Osteoblast (primary cell): ENCODE measurements around the gene AP1M1. TPM values are rescaled to one million over a fixed set of nuclear protein-coding genes. Genes with fewer than 3 reads are reported as not detected.

Experiments used
- DNase-seq: peaks from one replicate; pipeline ENCODE4 v3.0.0; 2011; ENCODE audit warnings: low spot score, mixed read lengths; ENCODE audit not compliant: insufficient read length; ENCODE audit errors: missing footprints
- H2AFZ ChIP-seq: 2 replicates; pipeline ENCODE4 v1.6.0; 2011; ENCODE audit warnings: mild to moderate bottlenecking, low read length
- H3K27ac ChIP-seq: 2 replicates; pipeline ENCODE4 v1.5.1; 2011; ENCODE audit warnings: mild to moderate bottlenecking, low read depth, low read length, moderate library complexity
- H3K27me3 ChIP-seq: 2 replicates; pipeline ENCODE4 v1.6.0; 2012; ENCODE audit warnings: mild to moderate bottlenecking, control low read depth, inconsistent platforms, low read length, moderate library complexity; ENCODE audit not compliant: insufficient read depth
- H3K36me3 ChIP-seq: 2 replicates; pipeline ENCODE4 v1.5.1; 2011; ENCODE audit warnings: mild to moderate bottlenecking, low read length, control low read depth, moderate library complexity; ENCODE audit not compliant: insufficient read depth
- H3K4me1 ChIP-seq: 2 replicates; pipeline ENCODE4 v1.5.1; 2011; ENCODE audit warnings: mild to moderate bottlenecking, low read length, control low read depth, moderate library complexity; ENCODE audit not compliant: insufficient read depth
- H3K4me2 ChIP-seq: 2 replicates; pipeline ENCODE4 v1.6.0; 2011; ENCODE audit warnings: mild to moderate bottlenecking, low read length; ENCODE audit not compliant: insufficient read depth
- H3K4me3 ChIP-seq: fragments of 200-600 bp; sonication (generic); 3 replicates; pipeline ENCODE4 v1.5.1; 2012; ENCODE audit warnings: mild to moderate bottlenecking, low read length, inconsistent platforms; ENCODE audit not compliant: insufficient read depth
- H3K79me2 ChIP-seq: 2 replicates; pipeline ENCODE4 v1.6.0; 2012; ENCODE audit warnings: mild to moderate bottlenecking, low read length, control low read depth, inconsistent platforms; ENCODE audit not compliant: insufficient read depth
- H3K9me3 ChIP-seq: 2 replicates; pipeline ENCODE4 v1.5.1; 2011; ENCODE audit warnings: low read depth, low read length, control low read depth
- H4K20me1 ChIP-seq: 2 replicates; pipeline ENCODE4 v1.6.0; 2012; ENCODE audit warnings: mild to moderate bottlenecking, low read length, control low read depth; ENCODE audit not compliant: insufficient read depth
- CTCF ChIP-seq: IDR thresholded peaks from 2 replicates; pipeline ENCODE4 v1.5.1; 2011; ENCODE audit warnings: mild to moderate bottlenecking, low read depth, low read length, moderate library complexity; ENCODE audit errors: extremely low read depth
- total RNA-seq: library from RNA; depleted of rRNA; stranded (reverse); fragments of >200 nt; gene quantifications from 2 replicates; pipeline ENCODE4 v1.2.3, GENCODE V29; 2012

Gene AP1M1
- total RNA-seq, 1 donor, result 52.1 TPM

- DNase-seq, result no peak
- H3K4me2 ChIP-seq, result no peak overlapping the region
- H3K27me3 ChIP-seq, result no peaks in the 10 kb centered on the region
- no peak overlapping the region for H3K4me3 ChIP-seq
- no peak overlapping the region for H2AFZ ChIP-seq
- TF ChIP-seq CTCF, result no peak
- no peak overlapping the region for H3K27ac ChIP-seq
- peaks cover 26% of the 10 kb centered on the region for H3K36me3 ChIP-seq
- H4K20me1 ChIP-seq, result peaks cover 20% of the 10 kb centered on the region
- H3K79me2 ChIP-seq, result peaks cover 78% of the 10 kb centered on the region
- H3K9me3 ChIP-seq, result no peaks in the 10 kb centered on the region
- no peaks in the 10 kb centered on the region for H3K4me1 ChIP-seq
These were observed 15.4 kb downstream of the AP1M1 start for GRCh38 chr19:16213076-16213475.

- DNase-seq, result no peak
- Histone ChIP-seq H3K4me1 (no peaks in the 10 kb centered on the region), H3K27me3 (no peaks in the 10 kb centered on the region), H3K27ac (no peak overlapping the region), H3K36me3 (peaks cover 25% of the 10 kb centered on the region), H3K79me2 (peaks cover 77% of the 10 kb centered on the region), H3K4me2 (no peak overlapping the region), H4K20me1 (peaks cover 25% of the 10 kb centered on the region), H3K4me3 (no peak overlapping the region), H2AFZ (no peak overlapping the region), H3K9me3 (peaks cover 16% of the 10 kb centered on the region)
- no peak for TF ChIP-seq CTCF
These were observed 19.3 kb downstream of the AP1M1 start for GRCh38 chr19:16216744-16217670.

- Histone ChIP-seq H4K20me1 (peaks cover 22% of the 10 kb centered on the region), H3K4me2 (no peak overlapping the region), H3K4me3 (no peak overlapping the region), H3K27ac (no peak overlapping the region), H3K4me1 (no peaks in the 10 kb centered on the region), H3K27me3 (no peaks in the 10 kb centered on the region), H3K36me3 (peaks cover 30% of the 10 kb centered on the region), H2AFZ (no peak overlapping the region), H3K9me3 (peaks cover 16% of the 10 kb centered on the region), H3K79me2 (peaks cover 70% of the 10 kb centered on the region)
- no peak for TF ChIP-seq CTCF
- no peak for DNase-seq
These were observed 20.2 kb downstream of the AP1M1 start for GRCh38 chr19:16217716-16218451.

- H3K4me3 ChIP-seq, result no peak overlapping the region
- no peaks in the 10 kb centered on the region for H3K27me3 ChIP-seq
- no peak for TF ChIP-seq CTCF
- no peak overlapping the region for H3K27ac ChIP-seq
- peaks cover 38% of the 10 kb centered on the region for H3K36me3 ChIP-seq
- peaks cover 70% of the 10 kb centered on the region for H3K79me2 ChIP-seq
- H3K4me2 ChIP-seq, result no peak overlapping the region
- peaks cover 16% of the 10 kb centered on the region for H3K9me3 ChIP-seq
- no peaks in the 10 kb centered on the region for H3K4me1 ChIP-seq
- peaks cover 22% of the 10 kb centered on the region for H4K20me1 ChIP-seq
- no peak for DNase-seq
- no peak overlapping the region for H2AFZ ChIP-seq
These were observed 21.1 kb downstream of the AP1M1 start for GRCh38 chr19:16218851-16219250.
